ENCODE data around the gene CDH20. TPM values are rescaled to one million over a fixed set of nuclear protein-coding genes. Genes with fewer than 3 reads are reported as not detected.
A peak's percentile ranks its signal among the peaks of the same experiment; 100 is the strongest.

Gene CDH20
- polyA plus RNA-seq, 1 donor (not counting 4 experiments of a cell fraction or from before 2014, with no cell fraction given): not detected

DNA sequence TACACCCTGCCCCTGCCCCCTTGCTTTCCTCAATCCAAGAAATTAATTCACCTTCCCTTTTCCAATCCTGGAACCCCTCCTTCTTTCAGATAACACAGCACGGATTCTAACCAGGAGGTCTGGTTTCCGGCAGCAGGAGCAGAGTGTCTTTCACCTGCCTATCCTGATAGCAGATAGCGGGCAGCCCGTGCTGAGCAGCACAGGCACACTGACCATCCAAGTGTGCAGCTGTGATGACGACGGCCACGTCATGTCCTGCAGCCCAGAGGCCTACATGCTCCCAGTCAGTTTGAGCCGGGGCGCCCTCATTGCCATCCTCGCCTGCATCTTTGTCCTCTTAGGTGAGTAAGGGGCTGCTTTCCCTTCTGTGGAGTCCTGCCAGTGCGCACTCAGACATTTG lies 216.7 kb downstream of the CDH20 start:
- Histone ChIP-seq H3K27ac (ENCODE audit: control insufficient read depth, insufficient read depth, low read length) (no peak overlapping the region), H3K4me2 (ENCODE audit: control insufficient read depth, extremely low read depth, insufficient read depth, low read depth, low read length) (no peak overlapping the region), H3K4me1 (ENCODE audit: control insufficient read depth, extremely low read depth, insufficient read depth, low read length) (peaks cover 3% of the 10 kb centered on the region), H3K79me2 (ENCODE audit: control insufficient read depth, insufficient read depth, low read length) (no peaks in the 10 kb centered on the region), H3K4me3 (ENCODE audit: control insufficient read depth in 2 of 3, extremely low read depth in 1 of 3, insufficient read depth in 2 of 3, low read depth in 1 of 3, low read length in 3 of 3) (no peak overlapping the region), H2AFZ (ENCODE audit: control insufficient read depth, low read length) (no peak overlapping the region), H3K27me3 (ENCODE audit: control insufficient read depth, extremely low read depth, insufficient read depth, low read length) (no peaks in the 10 kb centered on the region), H3K9ac (ENCODE audit: control insufficient read depth, extremely low read depth, insufficient read depth, low read length) (no peak overlapping the region), H4K20me1 (ENCODE audit: control insufficient read depth, extremely low read depth, insufficient read depth, low read length) (no peaks in the 10 kb centered on the region), H3K36me3 (ENCODE audit: control insufficient read depth in 2 of 2, extremely low read depth in 1 of 2, insufficient read depth in 2 of 2, low read length in 2 of 2) (no peaks in the 10 kb centered on the region), H3K9me1 (ENCODE audit: control insufficient read depth, extremely low read depth, insufficient read depth, low read length) (no peaks in the 10 kb centered on the region), H3K9me3 (ENCODE audit: control insufficient read depth, low read depth, low read length) (no peaks in the 10 kb centered on the region)
- dilution Hi-C loops (cut with MboI; ENCODE audit: extremely low pct_ligation_motif_present, low sequenced_read_pairs): no loop called here
- FAIRE-seq (no peak), DNase-seq (ENCODE audit: low read depth, low spot score) (no peak)
- TF ChIP-seq, protein P1, sequence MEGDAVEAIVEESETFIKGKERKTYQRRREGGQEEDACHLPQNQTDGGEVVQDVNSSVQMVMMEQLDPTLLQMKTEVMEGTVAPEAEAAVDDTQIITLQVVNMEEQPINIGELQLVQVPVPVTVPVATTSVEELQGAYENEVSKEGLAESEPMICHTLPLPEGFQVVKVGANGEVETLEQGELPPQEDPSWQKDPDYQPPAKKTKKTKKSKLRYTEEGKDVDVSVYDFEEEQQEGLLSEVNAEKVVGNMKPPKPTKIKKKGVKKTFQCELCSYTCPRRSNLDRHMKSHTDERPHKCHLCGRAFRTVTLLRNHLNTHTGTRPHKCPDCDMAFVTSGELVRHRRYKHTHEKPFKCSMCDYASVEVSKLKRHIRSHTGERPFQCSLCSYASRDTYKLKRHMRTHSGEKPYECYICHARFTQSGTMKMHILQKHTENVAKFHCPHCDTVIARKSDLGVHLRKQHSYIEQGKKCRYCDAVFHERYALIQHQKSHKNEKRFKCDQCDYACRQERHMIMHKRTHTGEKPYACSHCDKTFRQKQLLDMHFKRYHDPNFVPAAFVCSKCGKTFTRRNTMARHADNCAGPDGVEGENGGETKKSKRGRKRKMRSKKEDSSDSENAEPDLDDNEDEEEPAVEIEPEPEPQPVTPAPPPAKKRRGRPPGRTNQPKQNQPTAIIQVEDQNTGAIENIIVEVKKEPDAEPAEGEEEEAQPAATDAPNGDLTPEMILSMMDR (optimal IDR thresholded peaks at IDR 0.05 in 1 of 3, IDR thresholded peaks at IDR 0.05 in 1 of 3, conservative IDR thresholded peaks at IDR 0.05 in 1 of 3; ENCODE audit: extremely low read depth in 1 of 3, insufficient read depth in 2 of 3, low read length in 3 of 3): no peak

DNA sequence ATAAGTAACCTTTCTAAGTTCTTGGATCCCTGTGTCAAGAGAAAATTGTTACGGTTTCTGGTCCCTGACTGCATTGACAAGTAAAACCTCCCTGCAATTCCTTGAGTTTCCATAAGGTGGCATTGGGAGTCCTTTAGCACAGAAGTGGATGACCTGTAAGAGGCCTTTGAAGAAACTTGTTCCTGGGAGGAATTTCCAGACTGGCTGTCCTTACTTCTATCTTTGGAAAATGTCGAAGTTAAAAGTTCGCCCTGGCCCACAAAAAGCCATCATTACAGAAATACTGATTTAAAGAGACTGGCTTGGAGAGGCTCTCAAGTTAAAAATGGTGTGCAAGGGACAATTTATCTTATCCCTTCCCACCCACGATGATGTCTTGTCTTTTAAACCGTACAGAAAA lies 218.4 kb downstream of the CDH20 start:
- no peaks in the 10 kb centered on the region for H3K9me3 ChIP-seq (ENCODE audit: control insufficient read depth, low read depth, low read length)
- H3K36me3 ChIP-seq (ENCODE audit: control insufficient read depth in 2 of 2, extremely low read depth in 1 of 2, insufficient read depth in 2 of 2, low read length in 2 of 2): no peaks in the 10 kb centered on the region
- no peak for TF ChIP-seq EZH2 (IDR thresholded peaks at IDR 0.05; ENCODE audit: low read length)
- TF ChIP-seq, protein P1 (optimal IDR thresholded peaks at IDR 0.05 in 1 of 3, IDR thresholded peaks at IDR 0.05 in 1 of 3, conservative IDR thresholded peaks at IDR 0.05 in 1 of 3; ENCODE audit: extremely low read depth in 1 of 3, insufficient read depth in 2 of 3, low read length in 3 of 3): peak; percentile 57 to 80 (median 78)
- H3K79me2 ChIP-seq (ENCODE audit: control insufficient read depth, insufficient read depth, low read length): no peaks in the 10 kb centered on the region
- H3K9ac ChIP-seq (ENCODE audit: control insufficient read depth, extremely low read depth, insufficient read depth, low read length): no peak overlapping the region
- peak; percentile 90 for FAIRE-seq
- H3K4me3 ChIP-seq (ENCODE audit: control insufficient read depth in 2 of 3, extremely low read depth in 1 of 3, insufficient read depth in 2 of 3, low read depth in 1 of 3, low read length in 3 of 3): no peak overlapping the region
- no peak overlapping the region for H3K27ac ChIP-seq (ENCODE audit: control insufficient read depth, insufficient read depth, low read length)
- peaks cover 3% of the 10 kb centered on the region for H3K4me1 ChIP-seq (ENCODE audit: control insufficient read depth, extremely low read depth, insufficient read depth, low read length)
- no peaks in the 10 kb centered on the region for H3K9me1 ChIP-seq (ENCODE audit: control insufficient read depth, extremely low read depth, insufficient read depth, low read length)
- dilution Hi-C loops (cut with MboI; ENCODE audit: extremely low pct_ligation_motif_present, low sequenced_read_pairs): no loop called here
- no peak overlapping the region for H3K4me2 ChIP-seq (ENCODE audit: control insufficient read depth, extremely low read depth, insufficient read depth, low read depth, low read length)
- H2AFZ ChIP-seq (ENCODE audit: control insufficient read depth, low read length): peak overlapping the region; percentile 54
- no peaks in the 10 kb centered on the region for H4K20me1 ChIP-seq (ENCODE audit: control insufficient read depth, extremely low read depth, insufficient read depth, low read length)
- DNase-seq (ENCODE audit: low read depth, low spot score): no peak
- no peaks in the 10 kb centered on the region for H3K27me3 ChIP-seq (ENCODE audit: control insufficient read depth, extremely low read depth, insufficient read depth, low read length)
